Cardiac muscle cell (in vitro differentiated cells and primary cell): ENCODE data around the gene GNA15. TPM values are rescaled to one million over a fixed set of nuclear protein-coding genes. Genes with fewer than 3 reads are reported as not detected.
"Not testable (repeated sequence)": the region's sequence is repeated elsewhere in the genome, so short reads cannot be mapped to it uniquely, and the experiment has no call there.

Source experiments
- DNase-seq, 2 donors: peaks; one replicate each; pipeline versions ENCODE4 v3.0.0 to v3.0.0-alpha.2; 2010 to 2017; ENCODE audit warnings: low read depth in 1 of 2, low spot score in 1 of 2
- H3K27ac ChIP-seq: fragments of 200-600 bp; sonication (generic); 2 replicates; pipeline ENCODE4 v1.5.1; 2016
- H3K27me3 ChIP-seq: fragments of 200-600 bp; sonication (generic); 2 replicates; pipeline ENCODE4 v1.6.0; 2016; ENCODE audit warnings: control low read depth
- H3K36me3 ChIP-seq: fragments of 200-600 bp; sonication (generic); 2 replicates; pipeline ENCODE4 v1.5.1; 2016; ENCODE audit warnings: control low read depth
- H3K4me1 ChIP-seq: fragments of 200-600 bp; sonication (generic); 2 replicates; pipeline ENCODE4 v1.8.1; 2017; ENCODE audit warnings: low read depth, mild to moderate bottlenecking, mixed run types
- H3K4me3 ChIP-seq: fragments of 200-600 bp; sonication (generic); 2 replicates; pipeline ENCODE4 v1.5.1; 2016; ENCODE audit warnings: mild to moderate bottlenecking
- H3K9me3 ChIP-seq: fragments of 200-600 bp; sonication (generic); 2 replicates; pipeline ENCODE4 v1.5.1; 2017; ENCODE audit warnings: low read depth, mild to moderate bottlenecking, control low read depth
- polyA plus RNA-seq: library from polyadenylated mRNA; unstranded; fragments of >200 nt; fragmentation: Nextera tagmentation; extraction: Ambion mirVana; gene quantifications from 2 replicates; pipeline ENCODE4 v1.2.1, GENCODE V29; 2016
- total RNA-seq: library from RNA; depleted of rRNA; stranded (reverse); fragments of >200 nt; gene quantifications from 2 replicates; pipeline ENCODE4 v1.2.3, GENCODE V29; 2016
- TF ChIP-seq, protein P1 (sequence below): IDR thresholded peaks from 2 replicates; pipeline ENCODE4 v1.5.1; 2012; ENCODE audit warnings: low read depth, mild to moderate bottlenecking, low read length

Gene GNA15, protein sequence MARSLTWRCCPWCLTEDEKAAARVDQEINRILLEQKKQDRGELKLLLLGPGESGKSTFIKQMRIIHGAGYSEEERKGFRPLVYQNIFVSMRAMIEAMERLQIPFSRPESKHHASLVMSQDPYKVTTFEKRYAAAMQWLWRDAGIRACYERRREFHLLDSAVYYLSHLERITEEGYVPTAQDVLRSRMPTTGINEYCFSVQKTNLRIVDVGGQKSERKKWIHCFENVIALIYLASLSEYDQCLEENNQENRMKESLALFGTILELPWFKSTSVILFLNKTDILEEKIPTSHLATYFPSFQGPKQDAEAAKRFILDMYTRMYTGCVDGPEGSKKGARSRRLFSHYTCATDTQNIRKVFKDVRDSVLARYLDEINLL
- total RNA-seq: 0.12 TPM in 1 of 2 replicates, not detected in the other
- not detected in 2 replicates for polyA plus RNA-seq

- Histone ChIP-seq H3K4me3 (no peak within 1 kb of the TSS), H3K4me1 (no peaks in the 10 kb centered on the region)
- DNase-seq: no peak
Measured at GRCh38 chr19:3135961-3136683, at the start of gene GNA15. Gene GNA15 (plus strand): TSS chr19:3136033. CDS start chr19:3136451, 418 bp downstream.

DNA sequence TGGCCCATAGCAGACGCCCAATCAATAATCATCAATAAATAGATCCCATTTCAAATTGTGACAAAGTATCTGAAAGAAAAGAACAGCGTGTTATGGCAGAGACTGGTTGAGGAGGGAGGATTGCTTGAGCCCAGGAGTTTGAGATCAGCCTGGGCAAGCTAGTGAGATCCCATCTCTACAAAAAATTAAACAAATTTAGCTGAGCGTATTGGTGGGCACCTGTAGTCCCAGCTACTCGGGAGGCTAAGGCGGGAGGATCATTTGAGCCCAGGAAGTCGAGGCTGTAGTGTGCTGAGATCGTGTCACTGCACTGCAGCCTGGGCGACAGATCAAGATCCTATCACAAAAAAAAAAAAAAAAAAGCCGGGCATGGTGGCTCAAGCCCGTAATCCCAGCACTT, 48.1 kb upstream of the GNA15 start:
- H3K27me3 ChIP-seq: no peaks in the 10 kb centered on the region
- H3K4me1 ChIP-seq: no peaks in the 10 kb centered on the region
- TF ChIP-seq, protein P1, sequence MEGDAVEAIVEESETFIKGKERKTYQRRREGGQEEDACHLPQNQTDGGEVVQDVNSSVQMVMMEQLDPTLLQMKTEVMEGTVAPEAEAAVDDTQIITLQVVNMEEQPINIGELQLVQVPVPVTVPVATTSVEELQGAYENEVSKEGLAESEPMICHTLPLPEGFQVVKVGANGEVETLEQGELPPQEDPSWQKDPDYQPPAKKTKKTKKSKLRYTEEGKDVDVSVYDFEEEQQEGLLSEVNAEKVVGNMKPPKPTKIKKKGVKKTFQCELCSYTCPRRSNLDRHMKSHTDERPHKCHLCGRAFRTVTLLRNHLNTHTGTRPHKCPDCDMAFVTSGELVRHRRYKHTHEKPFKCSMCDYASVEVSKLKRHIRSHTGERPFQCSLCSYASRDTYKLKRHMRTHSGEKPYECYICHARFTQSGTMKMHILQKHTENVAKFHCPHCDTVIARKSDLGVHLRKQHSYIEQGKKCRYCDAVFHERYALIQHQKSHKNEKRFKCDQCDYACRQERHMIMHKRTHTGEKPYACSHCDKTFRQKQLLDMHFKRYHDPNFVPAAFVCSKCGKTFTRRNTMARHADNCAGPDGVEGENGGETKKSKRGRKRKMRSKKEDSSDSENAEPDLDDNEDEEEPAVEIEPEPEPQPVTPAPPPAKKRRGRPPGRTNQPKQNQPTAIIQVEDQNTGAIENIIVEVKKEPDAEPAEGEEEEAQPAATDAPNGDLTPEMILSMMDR: no peak
- H3K36me3 ChIP-seq: no peaks in the 10 kb centered on the region
- no peaks in the 10 kb centered on the region for H3K9me3 ChIP-seq
- no peak overlapping the region for H3K4me3 ChIP-seq
- no peak overlapping the region for H3K27ac ChIP-seq
- no peak for DNase-seq

More at GRCh38 chr19:3135961-3136683, at the start of gene GNA15:
- H3K36me3 ChIP-seq: no peaks in the 10 kb centered on the region
- no peak within 1 kb of the TSS for H3K27ac ChIP-seq
- TF ChIP-seq, protein P1: no peak
- H3K9me3 ChIP-seq: no peaks in the 10 kb centered on the region
- no peaks in the 10 kb centered on the region for H3K27me3 ChIP-seq

DNA sequence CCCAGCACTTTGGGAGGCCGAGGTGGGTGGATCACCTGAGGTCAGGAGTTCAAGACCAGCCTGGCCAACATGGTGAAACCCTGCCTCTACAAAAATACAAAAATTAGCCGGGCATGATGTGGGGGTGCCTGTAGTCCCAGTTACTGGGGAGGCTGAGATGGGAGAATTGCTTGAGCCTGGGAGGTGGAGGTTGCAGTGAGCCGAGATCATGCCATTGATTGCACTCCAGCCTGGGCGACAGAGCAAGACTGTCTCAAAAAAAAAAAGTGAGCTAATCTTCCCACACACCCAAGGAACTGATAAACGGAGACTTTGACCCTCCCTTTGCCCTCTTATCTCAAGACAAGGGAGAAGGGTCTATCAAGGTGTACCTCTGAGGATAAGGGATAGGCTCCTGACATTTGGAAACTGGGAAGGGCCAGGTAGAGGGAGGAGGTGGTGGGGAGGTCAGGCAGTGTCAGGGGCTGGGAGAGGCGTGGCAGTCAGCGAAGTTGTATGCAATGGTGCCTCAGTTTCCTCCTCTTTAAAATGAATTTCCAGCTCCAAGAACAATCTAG, 46.5 kb upstream of the GNA15 start:
- not testable (repeated sequence) for DNase-seq, H3K4me1 ChIP-seq, H3K36me3 ChIP-seq, H3K9me3 ChIP-seq, H3K27me3 ChIP-seq, H3K27ac ChIP-seq, H3K4me3 ChIP-seq

- Histone ChIP-seq H3K27ac (peak overlapping the region; percentile 26), H3K36me3 (no peaks in the 10 kb centered on the region), H3K4me3 (peak overlapping the region; percentile 96), H3K4me1 (peaks cover 20% of the 10 kb centered on the region), H3K27me3 (no peaks in the 10 kb centered on the region), H3K9me3 (no peaks in the 10 kb centered on the region)
- peak; percentile 36 to 49 for DNase-seq
- TF ChIP-seq, protein P1: no peak
Measured at GRCh38 chr19:3094601-3095440, 41.0 kb upstream of the GNA15 start.

DNA sequence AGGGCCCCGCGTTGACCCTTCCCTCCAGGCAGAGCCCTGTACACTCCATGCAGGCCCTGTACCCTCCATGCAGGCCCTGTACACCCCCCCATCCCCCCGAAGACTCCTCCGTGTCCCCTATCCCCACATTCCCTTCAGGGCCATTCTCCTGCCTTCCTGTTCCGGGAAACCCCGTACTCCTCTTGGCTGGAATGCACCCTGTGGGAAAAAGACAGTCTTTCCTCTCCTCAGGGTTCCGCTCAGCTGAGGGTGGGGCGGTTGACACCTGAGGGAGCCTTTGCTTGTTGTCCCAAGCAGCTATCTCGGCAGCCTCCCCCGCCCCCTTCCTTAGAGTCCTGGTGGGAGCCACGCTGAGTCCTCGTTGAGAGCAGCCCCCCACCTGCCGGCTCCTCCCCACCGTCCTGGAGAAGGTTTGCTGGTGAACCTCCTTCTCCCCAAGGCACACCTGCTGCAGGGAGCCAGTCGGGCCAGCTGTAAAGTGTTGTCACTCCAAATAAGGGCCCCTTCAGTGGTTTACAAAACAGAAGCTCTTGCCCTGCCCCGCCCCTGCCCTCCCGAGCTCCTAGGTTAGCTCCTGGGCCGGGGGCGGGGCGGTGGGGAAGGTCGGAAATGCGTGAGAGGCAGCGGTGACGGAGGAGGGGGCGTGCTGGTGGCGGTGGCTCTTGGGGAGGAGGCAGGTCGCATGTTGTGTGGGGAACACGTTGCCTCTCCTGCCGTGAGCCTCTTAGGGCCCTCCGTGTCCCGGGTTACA, 40.2 kb upstream of the GNA15 start:
- H3K4me3 ChIP-seq: peak overlapping the region; percentile 96
- TF ChIP-seq, protein P1: no peak
- H3K27ac ChIP-seq: peak overlapping the region; percentile 26
- H3K36me3 ChIP-seq: no peaks in the 10 kb centered on the region
- H3K27me3 ChIP-seq: no peaks in the 10 kb centered on the region
- no peaks in the 10 kb centered on the region for H3K9me3 ChIP-seq
- peak in 1 of 2 donors; percentile 60 for DNase-seq
- H3K4me1 ChIP-seq: peaks cover 20% of the 10 kb centered on the region
